A549 treated with CORT108297 at 1 μM for 4 hours (cell line): ENCODE results near the gene ZNF558. TPM values are rescaled to one million over a fixed set of nuclear protein-coding genes. Genes with fewer than 3 reads are reported as not detected.

Experiments
- total RNA-seq: library from RNA; stranded (reverse); fragments of 200-300 nt; extraction: Qiagen RNA extraction; gene quantifications from 5 replicates; pipeline ENCODE4 v1.2.3, GENCODE V29; 2022

ZNF558 gene
- 5.8 to 8.0 TPM (median 7.7 TPM) in 5 replicates for total RNA-seq

DNA sequence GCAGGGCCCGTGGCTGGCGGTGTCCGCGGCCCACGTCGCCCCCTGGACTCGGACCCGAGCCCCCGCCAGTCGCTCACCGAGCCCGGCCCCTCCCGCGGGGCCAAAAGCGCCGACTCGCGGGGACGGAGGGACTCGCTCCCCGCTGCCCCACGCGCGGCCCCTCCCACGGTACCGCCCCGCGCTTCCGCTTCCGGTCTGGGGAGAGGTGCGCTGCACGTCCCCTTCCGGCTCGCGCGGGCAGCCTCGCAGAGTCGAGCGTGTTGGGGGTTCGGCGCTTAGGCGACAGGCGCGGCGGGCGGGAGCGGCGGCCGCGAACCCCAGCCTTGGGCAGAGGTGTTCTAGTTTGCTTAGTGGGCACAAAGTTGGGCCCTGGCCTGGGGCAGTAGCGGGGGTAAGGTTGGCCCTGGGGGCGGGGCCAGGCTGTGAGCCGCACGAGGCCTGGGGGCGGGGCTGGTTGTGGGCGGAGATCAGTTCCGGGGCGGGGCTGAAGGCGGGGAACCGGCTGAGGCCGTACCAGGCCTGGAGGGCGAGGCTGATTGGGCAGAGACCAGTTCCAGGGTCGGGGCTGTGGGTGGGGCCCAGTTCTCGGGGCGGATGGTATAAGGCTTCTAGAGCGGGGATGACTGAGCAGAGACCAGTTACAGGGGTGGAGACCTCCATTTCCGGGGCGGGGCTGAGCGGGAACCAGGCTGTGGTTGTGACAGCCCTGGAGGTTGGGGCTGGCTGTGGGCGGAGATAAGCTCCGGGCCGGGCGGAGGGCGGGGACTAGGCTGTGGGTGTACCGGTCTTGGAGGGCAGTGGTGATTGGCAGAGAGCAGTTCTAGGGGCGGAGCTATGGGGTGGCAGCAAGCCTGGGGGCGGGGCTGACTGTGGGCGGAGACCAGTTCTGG is at the start of gene ZNF558, which contains the start of gene MBD3L1:
Gene ZNF558 (minus strand): TSS at position 173 of the 890 bp plus-strand sequence. CDS start 9,645 bp downstream, outside the sequence.
Gene MBD3L1 (plus strand): TSS at position 246 of the 890 bp plus-strand sequence. CDS start 10,302 bp downstream, outside the sequence.

Other genes with a start within 250 kb of the ZNF558 start
- 10.9 to 20.7 TPM (median 20.2 TPM) in 5 replicates for gene ADAMTS10, start 221.6 kb downstream of the ZNF558 start, total RNA-seq
- not detected in 5 replicates for gene NFILZ, start 201.7 kb downstream of the ZNF558 start, total RNA-seq
- gene ACTL9, start 133.5 kb downstream of the ZNF558 start, total RNA-seq, result not detected in 5 replicates
- not detected in 5 replicates for gene OR2Z1, start 110.7 kb downstream of the ZNF558 start, total RNA-seq
- gene MBD3L1, start 73 bp upstream of the ZNF558 start, total RNA-seq, result not detected in 5 replicates
- gene MUC16, start 178.1 kb upstream of the ZNF558 start, total RNA-seq, result 0.02 to 0.07 TPM (median 0.05 TPM) in 5 replicates